HCT116 (cell line): ENCODE data around the gene ATG4D. TPM values are rescaled to one million over a fixed set of nuclear protein-coding genes. Genes with fewer than 3 reads are reported as not detected.

Experiments
- ATAC-seq: fragments of 200-7000 bp; cut with Tn5 transposase; 2 replicates; pipeline ENCODE4 v1.9.1; 2020; ENCODE audit warnings: mild to moderate bottlenecking, moderate library complexity
- BruUV-seq: library from RNA; stranded (reverse); fragments of 400-500 nt; replicated peaks from 2 replicates; lab custom pipeline; 2021; lab: Mats Ljungman, UMichigan
- CTCF ChIA-PET: fragments of 300-600 bp; sonication (Branson Sonifier 250); formaldehyde crosslinking; loops from one replicate; lab custom pipeline; 2021; ENCODE audit warnings: antibody characterized with exemption; lab: Charles Lee
- POLR2A ChIA-PET: fragments of 300-600, 350-600 bp; sonication (Branson Sonifier 250); formaldehyde crosslinking; loops from one replicate; lab custom pipeline; 2021; ENCODE audit warnings: antibody characterized with exemption; lab: Charles Lee
- RAD21 ChIA-PET, 2 experiments: fragments of 300-600 bp; sonication (Branson Sonifier 250); formaldehyde crosslinking; loops; one replicate each; lab custom pipeline; 2023; ENCODE audit warnings: low total read pairs in 2 of 2; ENCODE audit not compliant: uncharacterized antibody in 2 of 2, unreplicated experiment in 2 of 2, low non-redundant PET in 1 of 2; lab: Charles Lee
- DNase-seq: peaks from one replicate; pipeline ENCODE4 v3.0.0-alpha.2; 2010; ENCODE audit warnings: low read depth, low spot score
- H2AFZ ChIP-seq: fragments of 200-600 bp; shearing (Covaris generic), sonication (generic); 2 replicates; pipeline ENCODE4 v1.6.1; 2017; ENCODE audit warnings: low read depth, mixed run types, mixed read lengths, antibody characterized with exemption, low read length; ENCODE audit not compliant: poor library complexity, severe bottlenecking
- H3K27ac ChIP-seq: 2 replicates; pipeline ENCODE4 v1.5.1; 2012; ENCODE audit warnings: low read depth, low read length
- H3K27me3 ChIP-seq: fragments of 200-600 bp; sonication (generic); 2 replicates; pipeline ENCODE4 v1.6.1; 2016; ENCODE audit warnings: mixed run types, low read length, mixed read lengths; ENCODE audit not compliant: insufficient read depth
- H3K36me3 ChIP-seq, 2 experiments: fragments of 200-500 bp in 1 of 2; fragments of 200-600 bp in 1 of 2; sonication (Bioruptor generic) in 1 of 2; sonication (generic) in 1 of 2; 2 replicates each; pipeline versions ENCODE4 v1.5.1 to v1.6.1; 2014 to 2016; ENCODE audit warnings: low read length in 2 of 2, inconsistent platforms in 1 of 2, mixed read lengths in 1 of 2, mixed run types in 1 of 2; ENCODE audit not compliant: insufficient read depth in 2 of 2, control insufficient read depth in 1 of 2
- H3K4me1 ChIP-seq, 2 experiments: fragments of 200-600 bp in 1 of 2; sonication (generic) in 1 of 2; 2 replicates each; pipeline versions ENCODE4 v1.5.1 to v1.6.1; 2012 to 2017; ENCODE audit warnings: low read length in 2 of 2, inconsistent platforms in 1 of 2, mild to moderate bottlenecking in 1 of 2, mixed read lengths in 1 of 2, mixed run types in 1 of 2, moderate library complexity in 1 of 2; ENCODE audit not compliant: insufficient read depth in 2 of 2, control insufficient read depth in 1 of 2
- H3K4me2 ChIP-seq: fragments of 200-600 bp; sonication (generic); 2 replicates; pipeline ENCODE4 v1.6.1; 2017; ENCODE audit warnings: mixed run types, low read length, mixed read lengths
- H3K4me3 ChIP-seq, 2 experiments: fragments of 200-600 bp in 1 of 2; sonication (generic) in 1 of 2; replicated peaks in 1 of 2; 2 replicates each; pipeline ENCODE4 v1.5.1; 2011 to 2016; ENCODE audit warnings: low read length in 2 of 2, control low read depth in 1 of 2, low read depth in 1 of 2, mild to moderate bottlenecking in 1 of 2, mixed read lengths in 1 of 2, mixed run types in 1 of 2
- H3K79me2 ChIP-seq: fragments of 200-600 bp; sonication (generic); 2 replicates; pipeline ENCODE4 v1.6.1; 2017; ENCODE audit warnings: mild to moderate bottlenecking, mixed run types, low read length, moderate library complexity, mixed read lengths; ENCODE audit not compliant: insufficient read depth
- H3K9ac ChIP-seq: fragments of 200-600 bp; sonication (generic); 2 replicates; pipeline ENCODE4 v1.6.1; 2016; ENCODE audit warnings: low read length, mixed read lengths
- H3K9me2 ChIP-seq: fragments of 200-600 bp; sonication (generic), shearing (Covaris generic); 2 replicates; pipeline ENCODE4 v1.6.1; 2017; ENCODE audit warnings: mixed run types, mild to moderate bottlenecking, moderate library complexity; ENCODE audit not compliant: insufficient read depth
- H3K9me3 ChIP-seq, 2 experiments: fragments of 200-500 bp in 1 of 2; fragments of 200-600 bp in 1 of 2; sonication (Bioruptor generic) in 1 of 2; sonication (generic) in 1 of 2; 2 replicates each; pipeline ENCODE4 v1.6.1; 2014 to 2017; ENCODE audit warnings: low read length in 2 of 2, mixed read lengths in 2 of 2, inconsistent platforms in 1 of 2, low read depth in 1 of 2, mild to moderate bottlenecking in 1 of 2, mixed run types in 1 of 2, moderate library complexity in 1 of 2; ENCODE audit not compliant: control insufficient read depth in 1 of 2, insufficient read depth in 1 of 2
- H4K20me1 ChIP-seq: fragments of 200-600 bp; sonication (generic), shearing (Covaris generic); 2 replicates; pipeline ENCODE4 v1.6.1; 2017; ENCODE audit warnings: mixed run types, mild to moderate bottlenecking, moderate library complexity; ENCODE audit not compliant: insufficient read depth
- ATF3 ChIP-seq: IDR thresholded peaks from 2 replicates; pipeline ENCODE4 v1.6.1; 2012
- CTCF ChIP-seq, 3 experiments: fragments of 200-600 bp in 1 of 3; sonication (generic) in 1 of 3; IDR thresholded peaks in 2 of 3; conservative IDR thresholded peaks in 1 of 3; 2 replicates each; pipeline ENCODE4 v1.5.1; 2012 to 2017; ENCODE audit warnings: low read depth in 2 of 3, low read length in 2 of 3, antibody characterized with exemption in 1 of 3, borderline replicate concordance in 1 of 3, control low read depth in 1 of 3, mild to moderate bottlenecking in 1 of 3, mixed read lengths in 1 of 3, mixed run types in 1 of 3, moderate library complexity in 1 of 3; ENCODE audit not compliant: insufficient read depth in 1 of 3
- EZH2phosphoT487 ChIP-seq: fragments of 200-600 bp; IDR thresholded peaks from 2 replicates; pipeline ENCODE4 v1.6.1; 2018; ENCODE audit warnings: antibody characterized with exemption, borderline replicate concordance
- FOSL1 ChIP-seq: IDR thresholded peaks from 2 replicates; pipeline ENCODE4 v1.6.1; 2012; ENCODE audit warnings: low read depth
- POLR2A ChIP-seq: IDR thresholded peaks from 2 replicates; pipeline ENCODE4 v1.7.0; 2011; ENCODE audit warnings: borderline replicate concordance; ENCODE audit not compliant: insufficient read depth, insufficient read length; ENCODE audit errors: extremely low read depth
- SIN3A ChIP-seq: IDR thresholded peaks from 2 replicates; pipeline ENCODE4 v1.6.1; 2012; ENCODE audit warnings: low read depth
- SP1 ChIP-seq: IDR thresholded peaks from 2 replicates; pipeline ENCODE4 v1.6.1; 2012; ENCODE audit warnings: low read depth
- YY1 ChIP-seq: IDR thresholded peaks from 2 replicates; pipeline ENCODE4 v1.6.1; 2011; ENCODE audit warnings: low read length, low read depth, moderate library complexity, mild to moderate bottlenecking; ENCODE audit not compliant: insufficient replicate concordance; ENCODE audit errors: extremely low read depth
- intact Hi-C: fragments of 100-400 bp; cut with micrococcal nuclease; formaldehyde crosslinking; loops from 2 replicates; pipeline ENCODE4 v1.10.0; 2022
- total RNA-seq: library from RNA; stranded (reverse); gene quantifications from one replicate; pipeline ENCODE4 v1.2.1, GENCODE V29; 2021; ENCODE audit not compliant: unreplicated experiment
- TF ChIP-seq, protein P1 (sequence below): IDR thresholded peaks from 2 replicates; pipeline ENCODE4 v1.6.1; 2012; ENCODE audit warnings: low read depth

ATG4D gene
- total RNA-seq, 1 experiment from 2014 or later: 45.4 TPM

- no peak overlapping the region for H2AFZ ChIP-seq
- BruUV-seq: no TSS peak
These were observed 33.4 kb upstream of the ATG4D start for GRCh38 chr19:10510301-10510802.

More at GRCh38 chr19:10510301-10510802, 33.4 kb upstream of the ATG4D start:
- Histone ChIP-seq H4K20me1 (no peaks in the 10 kb centered on the region), H3K4me3 (no peak overlapping the region), H3K9me2 (no peaks in the 10 kb centered on the region), H3K4me1 (peaks cover 11 to 20% of the 10 kb centered on the region in 2 experiments; a peak in 3 of 4 replicates), H3K4me2 (peak overlapping the region; percentile 30), H3K9ac (no peak overlapping the region), H3K79me2 (no peaks in the 10 kb centered on the region), H3K9me3 (no peaks in the 10 kb centered on the region), H3K27ac (no peak overlapping the region), H3K27me3 (no peaks in the 10 kb centered on the region), H3K36me3 (no peaks in the 10 kb centered on the region)
- DNase-seq (no peak), ATAC-seq (peak; percentile 33)
- ChIA-PET POLR2A (no interaction called here), CTCF (interaction anchor here (0.6 to 2.4 kb wide), 3 partner anchors 16 to 189 kb away, joined by 3 to 6 read pairs (median 5); no protein-coding TSS in a partner anchor), RAD21 (no interaction called here)
- intact Hi-C loops: no loop called here
- no peak for TF ChIP-seq SP1
- TF ChIP-seq, protein P1, sequence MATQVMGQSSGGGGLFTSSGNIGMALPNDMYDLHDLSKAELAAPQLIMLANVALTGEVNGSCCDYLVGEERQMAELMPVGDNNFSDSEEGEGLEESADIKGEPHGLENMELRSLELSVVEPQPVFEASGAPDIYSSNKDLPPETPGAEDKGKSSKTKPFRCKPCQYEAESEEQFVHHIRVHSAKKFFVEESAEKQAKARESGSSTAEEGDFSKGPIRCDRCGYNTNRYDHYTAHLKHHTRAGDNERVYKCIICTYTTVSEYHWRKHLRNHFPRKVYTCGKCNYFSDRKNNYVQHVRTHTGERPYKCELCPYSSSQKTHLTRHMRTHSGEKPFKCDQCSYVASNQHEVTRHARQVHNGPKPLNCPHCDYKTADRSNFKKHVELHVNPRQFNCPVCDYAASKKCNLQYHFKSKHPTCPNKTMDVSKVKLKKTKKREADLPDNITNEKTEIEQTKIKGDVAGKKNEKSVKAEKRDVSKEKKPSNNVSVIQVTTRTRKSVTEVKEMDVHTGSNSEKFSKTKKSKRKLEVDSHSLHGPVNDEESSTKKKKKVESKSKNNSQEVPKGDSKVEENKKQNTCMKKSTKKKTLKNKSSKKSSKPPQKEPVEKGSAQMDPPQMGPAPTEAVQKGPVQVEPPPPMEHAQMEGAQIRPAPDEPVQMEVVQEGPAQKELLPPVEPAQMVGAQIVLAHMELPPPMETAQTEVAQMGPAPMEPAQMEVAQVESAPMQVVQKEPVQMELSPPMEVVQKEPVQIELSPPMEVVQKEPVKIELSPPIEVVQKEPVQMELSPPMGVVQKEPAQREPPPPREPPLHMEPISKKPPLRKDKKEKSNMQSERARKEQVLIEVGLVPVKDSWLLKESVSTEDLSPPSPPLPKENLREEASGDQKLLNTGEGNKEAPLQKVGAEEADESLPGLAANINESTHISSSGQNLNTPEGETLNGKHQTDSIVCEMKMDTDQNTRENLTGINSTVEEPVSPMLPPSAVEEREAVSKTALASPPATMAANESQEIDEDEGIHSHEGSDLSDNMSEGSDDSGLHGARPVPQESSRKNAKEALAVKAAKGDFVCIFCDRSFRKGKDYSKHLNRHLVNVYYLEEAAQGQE: no peak
- no peak for TF ChIP-seq EZH2phosphoT487
- TF ChIP-seq FOSL1: no peak
- no peak for TF ChIP-seq SIN3A
- TF ChIP-seq YY1: no peak
- no peak for TF ChIP-seq POLR2A
- TF ChIP-seq CTCF (IDR thresholded peaks at IDR 0.05 in 2 of 3, conservative IDR thresholded peaks at IDR 0.05 in 1 of 3; ENCODE audit: borderline replicate concordance in 1 of 3, insufficient read depth in 1 of 3, low read depth in 2 of 3, low read length in 2 of 3): peak; percentile 33 to 77 (median 67); a peak in 4 of 6 replicates
- no peak for TF ChIP-seq ATF3
